ENCODE data around the gene KIAA0513. TPM values are rescaled to one million over a fixed set of nuclear protein-coding genes. Genes with fewer than 3 reads are reported as not detected.
A peak's percentile ranks its signal among the peaks of the same experiment; 100 is the strongest.

Gene KIAA0513
- total RNA-seq (10 to 100 TPM; 21.4 to 30.0 (median 23.3) TPM), polyA plus RNA-seq (1 to 10 TPM; 1.7 to 6.0 (median 2.0) TPM)
- long read RNA-seq, donor 1 = 0 reads
- long read RNA-seq, donor 2 = 0 reads

DNA sequence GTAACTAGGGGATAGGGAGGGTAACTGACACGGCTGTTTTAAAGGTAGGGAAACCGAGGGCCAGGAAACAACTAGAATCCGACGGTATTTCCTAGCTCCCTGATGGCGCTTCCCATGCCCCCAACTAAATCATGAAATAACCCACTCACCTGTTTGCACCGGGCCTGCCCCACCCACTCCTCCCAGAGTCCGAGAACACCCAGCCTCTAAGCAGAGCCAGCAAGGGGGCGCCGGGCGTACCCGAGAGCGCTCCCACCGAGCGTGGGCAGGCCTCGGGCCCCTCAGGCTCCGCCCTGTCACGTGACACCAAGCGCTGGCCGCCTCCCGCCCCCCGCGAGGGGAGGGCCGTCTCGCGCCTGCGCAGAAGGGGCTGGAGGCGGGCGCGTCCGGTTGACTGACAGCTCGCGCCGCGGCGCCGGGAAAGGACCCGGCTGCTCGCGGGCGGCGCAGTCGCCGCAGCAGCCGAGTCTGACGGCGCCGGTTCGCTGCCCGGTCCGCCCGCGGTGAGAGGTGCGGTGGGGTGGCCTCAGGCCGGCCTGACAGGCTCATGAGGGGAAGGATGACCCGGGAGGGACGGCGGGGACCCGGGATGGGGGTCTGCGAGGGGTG lies at the start of gene KIAA0513:
Gene KIAA0513 (plus strand): TSS at position 447 of the 609 bp plus-strand sequence. CDS start 39,277 bp downstream, outside the sequence.
- peak within 1 kb of the TSS; percentile 53 to 98 (median 90) for H3K27ac ChIP-seq
- H3K4me3 ChIP-seq = peak within 1 kb of the TSS; percentile 63 to 90 (median 80)
- 0 to 1% (median 0%) methylated on average over 16 to 59 of the region's 59 CpGs for WGBS, 5 donors
- H3K4me1 ChIP-seq = peaks cover 21 to 72% (median 44%) of the 10 kb centered on the region in 6 donors
- intact Hi-C loops (cut with DNase I; ENCODE audit: low total_unique reads) = no loop called here
- peak in 2 of 3 donors; percentile 84 to 89 for TF ChIP-seq POLR2A (IDR thresholded peaks at IDR 0.05)
- peak in 4 of 11 experiments; percentile 26 to 50 (median 32) for TF ChIP-seq CTCF (IDR thresholded peaks at IDR 0.05 in 8 of 11, conservative IDR thresholded peaks at IDR 0.05 in 3 of 11)
- TF ChIP-seq POLR2AphosphoS5 (IDR thresholded peaks at IDR 0.05) = peak; percentile 98 to 99 (median 99)
- peaks cover 0 to 12% (median 4%) of the 10 kb centered on the region in 6 donors for H3K36me3 ChIP-seq
- peak; percentile 99 for DNase-seq
- H3K9me3 ChIP-seq = no peaks in the 10 kb centered on the region
- no peaks in the 10 kb centered on the region for H3K27me3 ChIP-seq (replicated peaks in 1 of 7)

GRCh38 chr16:84979516-84979915 lies 48.1 kb upstream of the KIAA0513 start:
- Histone ChIP-seq H3K9me3 (no peaks in the 10 kb centered on the region), H3K36me3 (peaks cover 0 to 97% (median 74%) of the 10 kb centered on the region in 6 donors), H3K4me3 (no peak overlapping the region), H3K27ac (no peak overlapping the region), H3K4me1 (peaks cover 0 to 46% (median 17%) of the 10 kb centered on the region in 6 donors), H3K27me3 (replicated peaks in 1 of 7) (no peaks in the 10 kb centered on the region)
- TF ChIP-seq POLR2AphosphoS5 (IDR thresholded peaks at IDR 0.05) (no peak), POLR2A (IDR thresholded peaks at IDR 0.05) (no peak), CTCF (IDR thresholded peaks at IDR 0.05 in 8 of 11, conservative IDR thresholded peaks at IDR 0.05 in 3 of 11) (no peak)
- no peak for DNase-seq
- intact Hi-C loops (cut with DNase I; ENCODE audit: low total_unique reads) = no loop called here
- WGBS, 5 donors = 90 to 96% (median 94%) methylated on average over 4 of the region's 4 CpGs

GRCh38 chr16:84982434-84982833 lies 45.2 kb upstream of the KIAA0513 start:
- peak overlapping the region in 1 of 8 donors; percentile 29 for H3K4me3 ChIP-seq
- H3K36me3 ChIP-seq = peaks cover 0 to 97% (median 66%) of the 10 kb centered on the region in 6 donors
- peak overlapping the region in 7 of 8 donors; percentile 54 to 89 (median 77) for H3K27ac ChIP-seq
- no peaks in the 10 kb centered on the region for H3K9me3 ChIP-seq
- H3K27me3 ChIP-seq (replicated peaks in 1 of 7) = no peaks in the 10 kb centered on the region
- intact Hi-C loops (cut with DNase I; ENCODE audit: low total_unique reads) = no loop called here
- H3K4me1 ChIP-seq = peaks cover 0 to 63% (median 16%) of the 10 kb centered on the region in 6 donors
- no peak for DNase-seq
- TF ChIP-seq POLR2AphosphoS5 (IDR thresholded peaks at IDR 0.05) = no peak
- peak in 1 of 11 experiments; percentile 25 for TF ChIP-seq CTCF (IDR thresholded peaks at IDR 0.05 in 8 of 11, conservative IDR thresholded peaks at IDR 0.05 in 3 of 11)
- no peak for TF ChIP-seq POLR2A (IDR thresholded peaks at IDR 0.05)
- WGBS, 5 donors = 62 to 72% (median 68%) methylated on average over 9 of the region's 9 CpGs

Measured in spleen (tissue), 13 donors.